Lower lobe of right lung (tissue), 2 donors: Measurements from ENCODE around the gene CMIP. TPM values are rescaled to one million over a fixed set of nuclear protein-coding genes. Genes with fewer than 3 reads are reported as not detected.

Experiments
- ATAC-seq, 2 donors: fragments of 200-7000 bp; cut with Tn5 transposase; one replicate each; pipeline ENCODE4 v1.9.1; 2020 to 2022; ENCODE audit warnings: mild to moderate bottlenecking in 2 of 2, moderate library complexity in 2 of 2
- DNase-seq: peaks from one replicate; pipeline ENCODE4 v3.0.0-alpha.2; 2020
- H3K27ac ChIP-seq: fragments of 200-600 bp; one replicate; pipeline ENCODE4 v1.8.0; 2022
- H3K27me3 ChIP-seq: fragments of 200-600 bp; one replicate; pipeline ENCODE4 v1.8.0; 2022; ENCODE audit warnings: low read depth
- H3K36me3 ChIP-seq: fragments of 200-600 bp; one replicate; pipeline ENCODE4 v1.8.0; 2022; ENCODE audit warnings: mild to moderate bottlenecking
- H3K4me1 ChIP-seq: fragments of 200-600 bp; one replicate; pipeline ENCODE4 v1.8.0; 2022
- H3K4me3 ChIP-seq: fragments of 200-600 bp; one replicate; pipeline ENCODE4 v1.8.0; 2022; ENCODE audit warnings: mild to moderate bottlenecking
- H3K9me3 ChIP-seq: fragments of 200-600 bp; one replicate; pipeline ENCODE4 v1.8.0; 2022
- intact Hi-C: fragments of 100-400 bp; cut with DNase I; formaldehyde crosslinking; loops from one replicate; pipeline ENCODE4 v1.11.0; 2022
- total RNA-seq: library from RNA; stranded (reverse); fragmentation: NEBNext Ultra II Directional; extraction: Animal tissue kit (Norgen Biotek cat#: 25700); gene quantifications from one replicate; pipeline ENCODE4 v1.2.1, GENCODE V29; 2021
- TF ChIP-seq, protein P1 (sequence below): fragments of 200-600 bp; IDR thresholded peaks from one replicate; pipeline ENCODE4 v1.8.0; 2022; ENCODE audit warnings: antibody characterized with exemption, mild to moderate bottlenecking
- donor health status: DM: no; HTN: yes; CAD: no; lungs with severe emphysema.

The CMIP gene
- total RNA-seq, 1 donor from 2014 or later, result 77.4 TPM

DNA sequence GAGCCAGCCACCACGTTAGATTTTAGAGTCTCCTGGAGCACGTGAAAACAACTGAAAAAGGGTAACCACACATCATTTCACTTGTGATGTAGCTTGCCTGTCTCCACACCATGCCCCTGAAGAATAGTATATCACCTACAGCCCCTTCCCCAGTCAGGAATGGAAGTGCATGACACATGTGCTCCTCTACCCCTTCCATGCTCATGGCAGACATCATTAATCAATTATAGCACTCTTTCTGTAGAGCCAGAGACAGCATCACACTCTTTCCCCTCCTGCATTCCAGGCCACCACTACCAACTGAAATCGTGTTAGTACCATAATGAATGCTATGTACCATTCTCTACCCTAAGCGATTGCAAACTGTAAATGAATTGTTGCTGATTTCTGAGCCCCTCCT is 221.0 kb downstream of the CMIP start:
- Histone ChIP-seq H3K27ac (no peak overlapping the region), H3K4me1 (no peaks in the 10 kb centered on the region), H3K4me3 (no peak overlapping the region), H3K9me3 (no peaks in the 10 kb centered on the region), H3K36me3 (peaks cover 69% of the 10 kb centered on the region), H3K27me3 (no peaks in the 10 kb centered on the region)
- ATAC-seq (no peak), DNase-seq (no peak)
- intact Hi-C loops, result no loop called here
- TF ChIP-seq, protein P1, sequence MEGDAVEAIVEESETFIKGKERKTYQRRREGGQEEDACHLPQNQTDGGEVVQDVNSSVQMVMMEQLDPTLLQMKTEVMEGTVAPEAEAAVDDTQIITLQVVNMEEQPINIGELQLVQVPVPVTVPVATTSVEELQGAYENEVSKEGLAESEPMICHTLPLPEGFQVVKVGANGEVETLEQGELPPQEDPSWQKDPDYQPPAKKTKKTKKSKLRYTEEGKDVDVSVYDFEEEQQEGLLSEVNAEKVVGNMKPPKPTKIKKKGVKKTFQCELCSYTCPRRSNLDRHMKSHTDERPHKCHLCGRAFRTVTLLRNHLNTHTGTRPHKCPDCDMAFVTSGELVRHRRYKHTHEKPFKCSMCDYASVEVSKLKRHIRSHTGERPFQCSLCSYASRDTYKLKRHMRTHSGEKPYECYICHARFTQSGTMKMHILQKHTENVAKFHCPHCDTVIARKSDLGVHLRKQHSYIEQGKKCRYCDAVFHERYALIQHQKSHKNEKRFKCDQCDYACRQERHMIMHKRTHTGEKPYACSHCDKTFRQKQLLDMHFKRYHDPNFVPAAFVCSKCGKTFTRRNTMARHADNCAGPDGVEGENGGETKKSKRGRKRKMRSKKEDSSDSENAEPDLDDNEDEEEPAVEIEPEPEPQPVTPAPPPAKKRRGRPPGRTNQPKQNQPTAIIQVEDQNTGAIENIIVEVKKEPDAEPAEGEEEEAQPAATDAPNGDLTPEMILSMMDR, result no peak

DNA sequence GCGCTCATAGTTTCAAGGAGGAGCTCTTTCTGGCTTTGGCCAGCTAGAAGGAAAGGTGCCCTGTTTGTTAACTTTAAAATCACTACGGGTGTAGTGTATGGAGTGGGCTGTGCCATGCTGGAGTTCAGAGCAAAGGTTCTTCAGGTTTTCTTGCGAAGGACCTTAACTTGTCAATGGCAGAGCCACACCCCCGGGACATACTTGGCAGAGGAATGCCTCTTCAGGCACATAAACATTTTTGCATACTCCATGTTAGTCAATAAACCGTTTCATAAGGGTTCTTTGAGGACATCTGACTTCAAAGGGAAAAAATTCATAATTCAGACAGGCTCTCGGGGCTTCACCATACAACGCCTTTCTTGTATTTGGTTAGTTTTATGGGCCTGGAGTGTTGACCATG is 221.5 kb downstream of the CMIP start:
- Histone ChIP-seq H3K27ac (no peak overlapping the region), H3K36me3 (peaks cover 69% of the 10 kb centered on the region), H3K4me3 (no peak overlapping the region), H3K9me3 (no peaks in the 10 kb centered on the region), H3K4me1 (no peaks in the 10 kb centered on the region), H3K27me3 (no peaks in the 10 kb centered on the region)
- ATAC-seq (peak; percentile 59 to 69), DNase-seq (no peak)
- intact Hi-C loops, result no loop called here
- TF ChIP-seq, protein P1, result no peak

GRCh38 chr16:81668243-81669097 is 223.9 kb downstream of the CMIP start:
- peaks cover 69% of the 10 kb centered on the region for H3K36me3 ChIP-seq
- DNase-seq (no peak), ATAC-seq (peak in 1 of 2 donors; percentile 15)
- TF ChIP-seq, protein P1, result no peak
- H3K27me3 ChIP-seq, result no peaks in the 10 kb centered on the region
- no peaks in the 10 kb centered on the region for H3K4me1 ChIP-seq
- no peak overlapping the region for H3K27ac ChIP-seq
- H3K4me3 ChIP-seq, result no peak overlapping the region
- no peaks in the 10 kb centered on the region for H3K9me3 ChIP-seq
- intact Hi-C loops, result no loop called here

GRCh38 chr16:81669473-81670350 is 225.1 kb downstream of the CMIP start:
- Histone ChIP-seq H3K4me3 (no peak overlapping the region), H3K9me3 (no peaks in the 10 kb centered on the region), H3K4me1 (no peaks in the 10 kb centered on the region), H3K36me3 (peaks cover 63% of the 10 kb centered on the region), H3K27me3 (no peaks in the 10 kb centered on the region), H3K27ac (no peak overlapping the region)
- no peak for ATAC-seq
- intact Hi-C loops, result no loop called here
- DNase-seq, result no peak
- TF ChIP-seq, protein P1, result no peak

GRCh38 chr16:81671738-81672597 is 227.4 kb downstream of the CMIP start:
- TF ChIP-seq, protein P1, result no peak
- intact Hi-C loops, result no loop called here
- H3K4me3 ChIP-seq, result no peak overlapping the region
- H3K36me3 ChIP-seq, result peaks cover 77% of the 10 kb centered on the region
- no peak for ATAC-seq
- H3K4me1 ChIP-seq, result peaks cover under 1% of the 10 kb centered on the region
- no peaks in the 10 kb centered on the region for H3K9me3 ChIP-seq
- DNase-seq, result no peak
- no peaks in the 10 kb centered on the region for H3K27me3 ChIP-seq
- no peak overlapping the region for H3K27ac ChIP-seq
